ENCODE measurements around the gene TRHDE.

Gene TRHDE

DNA sequence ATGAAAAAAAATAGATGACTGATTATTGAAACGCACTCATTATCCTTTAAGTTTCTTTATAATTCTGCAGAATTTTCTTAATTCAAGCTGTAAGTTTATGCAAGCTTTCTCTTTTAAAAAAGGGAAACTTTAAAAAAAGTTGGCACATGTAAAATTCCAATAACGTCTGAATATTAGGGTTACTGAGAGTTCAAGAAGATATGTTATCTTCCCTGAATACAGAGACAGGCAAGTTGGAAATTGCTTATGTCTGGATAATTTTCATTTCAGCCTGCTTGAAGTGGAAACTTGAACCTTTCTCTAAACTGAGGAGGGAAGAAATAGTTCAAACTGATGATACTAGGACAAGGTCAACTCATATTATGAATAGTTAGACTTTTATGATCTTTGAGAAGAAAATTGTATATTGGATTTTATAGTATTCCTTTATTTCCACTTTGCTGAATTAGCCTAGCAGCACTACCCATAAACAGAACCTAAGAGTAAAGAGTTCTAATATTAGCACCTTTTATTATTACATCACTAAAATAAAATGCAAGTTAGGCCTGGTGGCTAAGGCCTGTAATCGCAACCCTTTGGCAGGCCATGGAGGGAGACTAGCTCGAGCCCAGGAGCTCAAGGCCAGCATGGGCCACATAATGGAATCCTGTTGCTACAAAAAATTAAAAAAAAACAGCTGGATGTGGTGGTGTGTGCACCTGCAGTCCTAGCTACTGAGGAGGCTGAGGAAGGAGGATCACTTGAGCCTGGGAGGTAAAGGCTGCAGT, 288.0 kb downstream of the TRHDE start:
- Histone ChIP-seq H3K4me2 (ENCODE audit: low read length) (no peak overlapping the region), H3K27me3 (ENCODE audit: control insufficient read depth, insufficient read depth, low read length) (no peaks in the 10 kb centered on the region), H3K79me2 (no peaks in the 10 kb centered on the region), H3K4me3 (ENCODE audit: low read depth, low read length) (no peak overlapping the region), H3K9me3 (ENCODE audit: control insufficient read depth, low read length) (no peaks in the 10 kb centered on the region), H2AFZ (no peak overlapping the region), H3K9ac (no peak overlapping the region), H3K36me3 (ENCODE audit: control insufficient read depth, insufficient read depth, low read length) (no peaks in the 10 kb centered on the region), H3K27ac (no peak overlapping the region), H3K4me1 (no peaks in the 10 kb centered on the region)
- TF ChIP-seq, protein P1, sequence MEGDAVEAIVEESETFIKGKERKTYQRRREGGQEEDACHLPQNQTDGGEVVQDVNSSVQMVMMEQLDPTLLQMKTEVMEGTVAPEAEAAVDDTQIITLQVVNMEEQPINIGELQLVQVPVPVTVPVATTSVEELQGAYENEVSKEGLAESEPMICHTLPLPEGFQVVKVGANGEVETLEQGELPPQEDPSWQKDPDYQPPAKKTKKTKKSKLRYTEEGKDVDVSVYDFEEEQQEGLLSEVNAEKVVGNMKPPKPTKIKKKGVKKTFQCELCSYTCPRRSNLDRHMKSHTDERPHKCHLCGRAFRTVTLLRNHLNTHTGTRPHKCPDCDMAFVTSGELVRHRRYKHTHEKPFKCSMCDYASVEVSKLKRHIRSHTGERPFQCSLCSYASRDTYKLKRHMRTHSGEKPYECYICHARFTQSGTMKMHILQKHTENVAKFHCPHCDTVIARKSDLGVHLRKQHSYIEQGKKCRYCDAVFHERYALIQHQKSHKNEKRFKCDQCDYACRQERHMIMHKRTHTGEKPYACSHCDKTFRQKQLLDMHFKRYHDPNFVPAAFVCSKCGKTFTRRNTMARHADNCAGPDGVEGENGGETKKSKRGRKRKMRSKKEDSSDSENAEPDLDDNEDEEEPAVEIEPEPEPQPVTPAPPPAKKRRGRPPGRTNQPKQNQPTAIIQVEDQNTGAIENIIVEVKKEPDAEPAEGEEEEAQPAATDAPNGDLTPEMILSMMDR (IDR thresholded peaks at IDR 0.05): no peak

GRCh38 chr12:72570601-72571000, 298.4 kb downstream of the TRHDE start:
- no peak overlapping the region for H3K27ac ChIP-seq

DNA sequence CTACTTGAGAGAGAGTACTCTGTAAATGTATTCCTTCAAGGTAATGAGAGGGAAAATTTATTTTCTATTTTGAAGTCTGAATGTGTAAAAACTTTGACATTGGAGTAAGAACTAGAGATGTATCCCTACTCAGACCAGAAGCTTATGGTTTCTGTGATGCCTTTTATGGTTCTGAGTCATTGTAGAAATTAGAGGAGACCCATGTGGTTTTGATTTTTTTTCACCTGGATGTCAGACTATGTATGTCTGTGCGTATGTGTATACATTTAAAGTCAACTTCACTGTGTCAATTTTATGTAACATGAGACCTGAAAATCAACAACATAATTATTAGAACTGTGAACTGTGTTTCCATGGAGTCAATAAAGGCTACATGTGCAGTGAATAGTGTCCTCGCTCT, 302.0 kb downstream of the TRHDE start:
- no peak overlapping the region for H3K4me2 ChIP-seq (ENCODE audit: low read length)
- TF ChIP-seq, protein P1 (IDR thresholded peaks at IDR 0.05): no peak
- H3K79me2 ChIP-seq: no peaks in the 10 kb centered on the region
- no peaks in the 10 kb centered on the region for H3K4me1 ChIP-seq
- H3K4me3 ChIP-seq (ENCODE audit: low read depth, low read length): no peak overlapping the region
- H3K27me3 ChIP-seq (ENCODE audit: control insufficient read depth, insufficient read depth, low read length): no peaks in the 10 kb centered on the region
- H3K9me3 ChIP-seq (ENCODE audit: control insufficient read depth, low read length): no peaks in the 10 kb centered on the region
- H3K36me3 ChIP-seq (ENCODE audit: control insufficient read depth, insufficient read depth, low read length): no peaks in the 10 kb centered on the region
- no peak overlapping the region for H3K9ac ChIP-seq
- H3K27ac ChIP-seq: no peak overlapping the region
- no peak overlapping the region for H2AFZ ChIP-seq

More at GRCh38 chr12:72570601-72571000, 298.4 kb downstream of the TRHDE start:
- Histone ChIP-seq H3K4me3 (ENCODE audit: low read depth, low read length) (no peak overlapping the region), H3K9me3 (ENCODE audit: control insufficient read depth, low read length) (no peaks in the 10 kb centered on the region), H2AFZ (no peak overlapping the region), H3K79me2 (no peaks in the 10 kb centered on the region), H3K4me1 (no peaks in the 10 kb centered on the region), H3K9ac (no peak overlapping the region), H3K36me3 (ENCODE audit: control insufficient read depth, insufficient read depth, low read length) (no peaks in the 10 kb centered on the region), H3K27me3 (ENCODE audit: control insufficient read depth, insufficient read depth, low read length) (no peaks in the 10 kb centered on the region), H3K4me2 (ENCODE audit: low read length) (no peak overlapping the region)
- TF ChIP-seq, protein P1 (IDR thresholded peaks at IDR 0.05): no peak

GRCh38 chr12:72578327-72578726, 306.2 kb downstream of the TRHDE start:
- Histone ChIP-seq H3K9me3 (ENCODE audit: control insufficient read depth, low read length) (no peaks in the 10 kb centered on the region), H3K27ac (no peak overlapping the region), H3K9ac (no peak overlapping the region), H2AFZ (no peak overlapping the region), H3K79me2 (no peaks in the 10 kb centered on the region), H3K4me3 (ENCODE audit: low read depth, low read length) (no peak overlapping the region), H3K4me2 (ENCODE audit: low read length) (no peak overlapping the region), H3K27me3 (ENCODE audit: control insufficient read depth, insufficient read depth, low read length) (no peaks in the 10 kb centered on the region), H3K4me1 (no peaks in the 10 kb centered on the region), H3K36me3 (ENCODE audit: control insufficient read depth, insufficient read depth, low read length) (no peaks in the 10 kb centered on the region)
- TF ChIP-seq, protein P1 (IDR thresholded peaks at IDR 0.05): no peak

DNA sequence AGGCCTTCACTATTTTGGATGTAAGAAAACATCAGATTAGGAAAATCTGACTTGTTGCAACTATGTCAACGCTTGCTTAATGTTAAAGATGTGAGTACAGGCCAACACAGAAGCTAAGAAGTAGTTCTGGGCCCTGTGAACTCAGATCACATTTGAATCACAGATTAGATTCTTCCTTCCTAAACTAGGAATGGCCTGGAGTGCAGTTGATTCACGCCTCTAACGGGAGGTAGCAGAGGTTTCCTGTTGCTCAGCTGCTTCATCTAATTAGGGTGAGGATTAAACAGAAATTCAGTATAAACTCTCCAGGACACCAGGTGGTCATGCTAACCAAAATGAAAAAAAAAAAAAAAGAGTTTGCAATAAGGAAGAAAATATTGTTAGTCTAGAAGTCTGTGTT, 314.3 kb downstream of the TRHDE start:
- Histone ChIP-seq H2AFZ (no peak overlapping the region), H3K27ac (no peak overlapping the region), H3K4me1 (no peaks in the 10 kb centered on the region), H3K9me3 (ENCODE audit: control insufficient read depth, low read length) (no peaks in the 10 kb centered on the region), H3K9ac (no peak overlapping the region), H3K27me3 (ENCODE audit: control insufficient read depth, insufficient read depth, low read length) (no peaks in the 10 kb centered on the region), H3K79me2 (no peaks in the 10 kb centered on the region), H3K4me3 (ENCODE audit: low read depth, low read length) (no peak overlapping the region), H3K36me3 (ENCODE audit: control insufficient read depth, insufficient read depth, low read length) (no peaks in the 10 kb centered on the region), H3K4me2 (ENCODE audit: low read length) (no peak overlapping the region)
- TF ChIP-seq, protein P1 (IDR thresholded peaks at IDR 0.05): no peak
